ENCODE results near the gene DCK. TPM values are rescaled to one million over a fixed set of nuclear protein-coding genes. Genes with fewer than 3 reads are reported as not detected.

The DCK gene
- total RNA-seq = 10 to 100 TPM in 6 of 8 experiments, 1 to 10 TPM in 2; 5.1 to 33.5 (median 19.1) TPM

GRCh38 chr4:70993181-70994068, at the start of gene DCK:
TSS of gene DCK (plus strand) at chr4:70993649. CDS start at chr4:70993836, 187 bp downstream.
- ATAC-seq (replicated peaks in 6 of 8) = peak; percentile 91 to 97 (median 96)
- Histone ChIP-seq H3K4me1 (replicated peaks in 1 of 2) (peaks cover 14 to 19% of the 10 kb centered on the region in 2 donors), H3K27ac (peak within 1 kb of the TSS; percentile 71 to 85), H3K4me3 (peak within 1 kb of the TSS; percentile 51 to 57 (median 54))
- 0 to 70% (median 7%) methylated on average over 1 to 16 of the region's 74 CpGs; no CpG with 5 or more reads in 3 of the 10 experiments for WGBS, 10 experiments
- in situ Hi-C loops (cut with MboI; ENCODE audit: low pct_unique_long_range_greater_than_20kb in 2 of 9, low sequenced_read_pairs in 9 of 9, unreplicated experiment in 9 of 9) = no loop called here

- in situ Hi-C loops (cut with MboI; ENCODE audit: low pct_unique_long_range_greater_than_20kb in 2 of 9, low sequenced_read_pairs in 9 of 9, unreplicated experiment in 9 of 9) = no loop called here
- 46 to 92% (median 64%) methylated on average over 1 to 3 of the region's 3 CpGs; no CpG with 5 or more reads in 3 of the 10 experiments for WGBS, 10 experiments
- ATAC-seq (replicated peaks in 6 of 8) = no peak
These were observed 48.4 kb upstream of the DCK start for GRCh38 chr4:70945046-70945445.

DNA sequence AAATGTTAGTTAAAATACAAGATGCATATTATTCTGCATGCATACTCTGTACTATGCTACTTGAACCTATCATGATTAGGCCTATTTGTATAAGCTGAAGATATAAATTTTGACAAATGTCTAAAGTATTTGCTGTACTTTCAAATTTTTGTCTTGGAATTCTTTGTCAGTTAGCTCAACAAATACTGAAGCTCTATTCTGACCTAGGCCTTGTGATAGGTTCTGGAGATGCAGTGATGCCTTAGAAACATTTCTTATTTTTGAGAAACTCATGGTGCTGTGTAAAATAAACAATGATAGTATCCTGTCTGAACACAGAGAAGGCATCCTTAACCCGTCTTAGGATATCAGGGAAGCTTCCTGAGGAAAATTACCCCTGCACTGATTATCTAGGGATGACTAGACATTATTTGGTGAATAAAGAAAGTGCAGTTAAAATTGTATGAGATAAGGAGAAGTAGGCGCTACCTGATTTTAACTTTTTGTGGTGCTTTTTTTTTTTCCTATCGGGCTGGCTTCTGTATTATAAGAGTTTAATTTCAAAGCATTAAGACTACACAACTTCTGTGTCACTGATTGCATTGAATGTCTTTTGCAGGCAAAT, 47.9 kb upstream of the DCK start:
- H3K4me1 ChIP-seq (replicated peaks in 1 of 2) = no peaks in the 10 kb centered on the region
- H3K27ac ChIP-seq = no peak overlapping the region
- no peak for ATAC-seq (replicated peaks in 6 of 8)
- 93 to 100% (median 100%) methylated on average over 1 to 3 of the region's 3 CpGs; no CpG with 5 or more reads in 1 of the 10 experiments for WGBS, 10 experiments
- in situ Hi-C loops (cut with MboI; ENCODE audit: low pct_unique_long_range_greater_than_20kb in 2 of 9, low sequenced_read_pairs in 9 of 9, unreplicated experiment in 9 of 9) = no loop called here
- H3K4me3 ChIP-seq = no peak overlapping the region

More at GRCh38 chr4:70945046-70945445, 48.4 kb upstream of the DCK start:
- Histone ChIP-seq H3K27ac (no peak overlapping the region), H3K4me3 (no peak overlapping the region), H3K4me1 (replicated peaks in 1 of 2) (no peaks in the 10 kb centered on the region)

DNA sequence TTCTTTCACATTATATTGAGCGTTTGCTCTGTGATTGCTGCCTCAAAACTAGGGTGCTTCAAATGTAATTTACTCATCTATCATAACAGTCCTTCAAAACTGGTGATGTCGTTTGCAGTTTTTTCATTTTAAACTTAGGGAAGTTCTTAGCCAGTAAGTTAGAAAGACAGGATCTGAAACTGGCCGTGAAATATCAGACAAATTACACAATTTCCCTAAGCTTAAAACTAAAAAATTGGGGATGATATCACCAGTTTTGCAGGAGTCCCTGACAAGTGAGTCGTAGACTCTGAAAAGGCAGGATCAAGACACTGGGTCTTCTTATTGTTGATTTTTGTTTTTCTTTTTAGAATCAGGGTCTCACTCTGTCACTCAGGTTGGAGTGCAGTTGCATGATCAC, 46.5 kb upstream of the DCK start:
- Histone ChIP-seq H3K4me3 (no peak overlapping the region), H3K27ac (no peak overlapping the region), H3K4me1 (replicated peaks in 1 of 2) (no peaks in the 10 kb centered on the region)
- in situ Hi-C loops (cut with MboI; ENCODE audit: low pct_unique_long_range_greater_than_20kb in 2 of 9, low sequenced_read_pairs in 9 of 9, unreplicated experiment in 9 of 9) = no loop called here
- ATAC-seq (replicated peaks in 6 of 8) = no peak
- 69 to 97% (median 90%) methylated on average over 2 to 4 of the region's 4 CpGs for WGBS, 10 experiments

DNA sequence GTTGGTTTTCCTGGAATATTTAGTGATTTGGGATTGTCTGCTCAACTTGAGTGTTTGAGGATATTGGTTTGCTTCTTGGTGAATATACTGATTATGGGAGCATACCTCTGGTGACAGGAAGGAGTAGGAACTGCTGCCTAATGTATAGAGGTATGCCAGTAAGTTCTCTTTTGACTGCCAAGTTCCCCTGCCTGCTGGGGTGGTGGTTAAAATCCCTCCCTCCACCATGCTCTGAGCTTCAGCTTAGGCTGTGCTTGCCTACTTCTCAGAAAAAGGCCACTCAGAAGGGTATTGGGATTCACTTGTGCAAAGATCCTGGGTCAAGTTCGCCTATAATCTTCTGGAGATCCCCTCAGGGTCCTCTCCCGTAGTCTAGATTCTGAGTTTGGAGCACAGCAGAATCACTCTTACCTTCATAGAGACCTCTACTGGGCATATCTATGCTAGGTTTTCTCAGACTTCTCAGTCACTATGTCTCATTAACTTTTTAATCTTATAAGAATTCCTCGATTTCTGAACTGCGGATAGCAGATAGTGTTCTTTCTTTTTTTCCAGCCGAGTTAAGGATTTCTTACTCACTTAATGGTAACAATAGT, 44.7 kb upstream of the DCK start:
- ATAC-seq (replicated peaks in 6 of 8) = peak in 1 of 8 experiments; percentile 32
- in situ Hi-C loops (cut with MboI; ENCODE audit: low pct_unique_long_range_greater_than_20kb in 2 of 9, low sequenced_read_pairs in 9 of 9, unreplicated experiment in 9 of 9) = no loop called here
- H3K4me3 ChIP-seq = no peak overlapping the region
- H3K4me1 ChIP-seq (replicated peaks in 1 of 2) = no peaks in the 10 kb centered on the region
- H3K27ac ChIP-seq = no peak overlapping the region
- WGBS, 10 experiments = 88 to 100% (median 97%) methylated on average over 1 to 4 of the region's 5 CpGs; no CpG with 5 or more reads in 1 of the 10 experiments

GRCh38 chr4:70954032-70954431, 39.4 kb upstream of the DCK start:
- Histone ChIP-seq H3K4me3 (no peak overlapping the region), H3K4me1 (replicated peaks in 1 of 2) (no peaks in the 10 kb centered on the region), H3K27ac (no peak overlapping the region)
- no peak for ATAC-seq (replicated peaks in 6 of 8)
- 33 to 100% (median 100%) methylated on average over 1 of the region's 1 CpG; no CpG with 5 or more reads in 3 of the 10 experiments for WGBS, 10 experiments
- in situ Hi-C loops (cut with MboI; ENCODE audit: low pct_unique_long_range_greater_than_20kb in 2 of 9, low sequenced_read_pairs in 9 of 9, unreplicated experiment in 9 of 9) = no loop called here

- Histone ChIP-seq H3K4me1 (replicated peaks in 1 of 2) (no peaks in the 10 kb centered on the region), H3K4me3 (no peak overlapping the region), H3K27ac (no peak overlapping the region)
- in situ Hi-C loops (cut with MboI; ENCODE audit: low pct_unique_long_range_greater_than_20kb in 2 of 9, low sequenced_read_pairs in 9 of 9, unreplicated experiment in 9 of 9) = no loop called here
- 80 to 100% (median 93%) methylated on average over 1 to 5 of the region's 5 CpGs; no CpG with 5 or more reads in 1 of the 10 experiments for WGBS, 10 experiments
- no peak for ATAC-seq (replicated peaks in 6 of 8)
These were observed 36.8 kb upstream of the DCK start for GRCh38 chr4:70956549-70957210.

DNA sequence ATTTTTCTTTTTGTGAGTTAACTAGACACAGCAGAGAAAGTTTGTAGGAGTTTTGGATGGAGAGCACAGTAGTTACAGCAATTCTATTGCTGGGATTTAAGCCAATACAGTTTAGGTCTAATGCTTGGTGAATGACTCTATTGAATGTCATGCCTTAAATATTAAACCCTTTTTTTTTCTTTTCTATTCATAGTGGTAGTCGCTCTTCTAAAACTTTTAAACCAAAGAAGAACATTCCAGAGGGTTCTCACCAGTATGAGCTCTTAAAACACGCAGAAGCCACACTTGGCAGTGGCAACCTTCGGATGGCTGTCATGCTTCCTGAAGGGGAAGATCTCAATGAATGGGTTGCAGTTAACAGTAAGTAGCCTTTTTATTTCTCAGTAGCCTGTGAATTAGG, 34.8 kb upstream of the DCK start:
- 17 to 100% (median 90%) methylated on average over 1 to 3 of the region's 3 CpGs; no CpG with 5 or more reads in 1 of the 10 experiments for WGBS, 10 experiments
- no peak overlapping the region for H3K4me3 ChIP-seq
- ATAC-seq (replicated peaks in 6 of 8) = no peak
- no peak overlapping the region for H3K27ac ChIP-seq
- H3K4me1 ChIP-seq (replicated peaks in 1 of 2) = no peaks in the 10 kb centered on the region
- in situ Hi-C loops (cut with MboI; ENCODE audit: low pct_unique_long_range_greater_than_20kb in 2 of 9, low sequenced_read_pairs in 9 of 9, unreplicated experiment in 9 of 9) = no loop called here

DNA sequence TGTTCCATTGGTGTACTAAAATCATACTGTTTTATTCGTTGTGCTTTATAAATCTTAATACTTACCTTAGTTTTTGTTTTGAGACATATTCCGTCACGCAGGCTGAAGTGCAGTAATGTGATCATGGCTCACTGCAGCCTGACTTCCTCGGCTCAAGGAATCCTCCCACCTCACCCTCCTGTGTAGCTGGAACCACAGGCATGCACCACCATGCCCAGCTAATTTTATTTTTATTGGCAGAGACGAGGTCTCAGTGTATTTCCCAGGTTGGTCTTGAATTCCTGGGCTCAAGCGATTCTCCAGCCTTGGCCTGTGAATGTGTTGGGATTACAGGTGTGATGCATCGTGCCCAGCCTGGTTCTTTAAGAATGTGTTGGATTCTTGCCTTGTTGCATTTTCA, 24.4 kb upstream of the DCK start:
- in situ Hi-C loops (cut with MboI; ENCODE audit: low pct_unique_long_range_greater_than_20kb in 2 of 9, low sequenced_read_pairs in 9 of 9, unreplicated experiment in 9 of 9) = no loop called here
- WGBS, 10 experiments = 87 to 100% (median 96%) methylated on average over 1 to 5 of the region's 7 CpGs; no CpG with 5 or more reads in 2 of the 10 experiments

DNA sequence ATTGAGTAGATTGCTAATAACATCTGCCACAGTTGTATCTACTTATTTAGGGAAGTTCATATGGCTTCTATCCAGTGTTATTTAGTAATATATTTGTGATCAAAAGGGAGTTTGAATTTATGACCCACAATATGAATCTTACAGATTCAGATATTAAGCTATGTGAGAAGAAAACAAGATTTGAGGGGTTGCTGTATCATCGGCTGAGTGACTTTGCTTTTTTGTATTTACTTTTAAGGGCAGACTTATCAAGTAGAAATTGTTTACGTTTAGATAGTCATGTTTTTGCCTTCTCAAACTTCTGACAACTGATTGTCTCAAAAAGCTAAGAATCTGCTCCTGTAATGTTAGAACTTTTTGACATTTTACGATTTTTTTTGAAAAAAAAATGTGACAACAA, 17.2 kb upstream of the DCK start:
- no peak for ATAC-seq (replicated peaks in 6 of 8)
- in situ Hi-C loops (cut with MboI; ENCODE audit: low pct_unique_long_range_greater_than_20kb in 2 of 9, low sequenced_read_pairs in 9 of 9, unreplicated experiment in 9 of 9) = no loop called here
- H3K4me3 ChIP-seq = no peak overlapping the region
- no peak overlapping the region for H3K27ac ChIP-seq
- WGBS, 10 experiments = 67 to 96% (median 84%) methylated on average over 1 to 3 of the region's 3 CpGs; no CpG with 5 or more reads in 2 of the 10 experiments
- H3K4me1 ChIP-seq (replicated peaks in 1 of 2) = no peaks in the 10 kb centered on the region

More for the DNA sequence above, 24.4 kb upstream of the DCK start:
- Histone ChIP-seq H3K27ac (no peak overlapping the region), H3K4me1 (replicated peaks in 1 of 2) (no peaks in the 10 kb centered on the region), H3K4me3 (no peak overlapping the region)
- no peak for ATAC-seq (replicated peaks in 6 of 8)

GRCh38 chr4:70979445-70980008, 13.9 kb upstream of the DCK start:
- in situ Hi-C loops (cut with MboI; ENCODE audit: low pct_unique_long_range_greater_than_20kb in 2 of 9, low sequenced_read_pairs in 9 of 9, unreplicated experiment in 9 of 9) = no loop called here
- WGBS, 10 experiments = 92 to 100% (median 100%) methylated on average over 1 of the region's 1 CpG
- no peak overlapping the region for H3K27ac ChIP-seq

GRCh38 chr4:70980196-70980595, 13.3 kb upstream of the DCK start:
- in situ Hi-C loops (cut with MboI; ENCODE audit: low pct_unique_long_range_greater_than_20kb in 2 of 9, low sequenced_read_pairs in 9 of 9, unreplicated experiment in 9 of 9) = no loop called here
- H3K4me1 ChIP-seq (replicated peaks in 1 of 2) = no peaks in the 10 kb centered on the region
- ATAC-seq (replicated peaks in 6 of 8) = no peak
- H3K4me3 ChIP-seq = no peak overlapping the region
- no peak overlapping the region for H3K27ac ChIP-seq

More at GRCh38 chr4:70979445-70980008, 13.9 kb upstream of the DCK start:
- Histone ChIP-seq H3K4me3 (no peak overlapping the region), H3K4me1 (replicated peaks in 1 of 2) (no peaks in the 10 kb centered on the region)
- no peak for ATAC-seq (replicated peaks in 6 of 8)
